GM12878 (cell line): ENCODE data around the gene MPZL1. TPM values are rescaled to one million over a fixed set of nuclear protein-coding genes. Genes with fewer than 3 reads are reported as not detected.

Experiments
- ATAC-seq: fragments of 200-7000 bp; cut with Tn5 transposase; 3 replicates; pipeline ENCODE4 v1.9.1; 2020; ENCODE audit warnings: mild to moderate bottlenecking, moderate library complexity
- BruUV-seq: library from RNA; stranded (reverse); fragments of 400-500 nt; replicated peaks from 2 replicates; lab custom pipeline; 2021; lab: Mats Ljungman, UMichigan
- CTCF ChIA-PET: fragments of 300-600 bp; sonication (Branson Sonifier 250); formaldehyde crosslinking; extraction: SDS; loops from one replicate; lab custom pipeline; 2021; ENCODE audit warnings: inconsistent platforms; lab: Yijun Ruan, JAX
- POLR2A ChIA-PET: fragments of 350-600 bp; formaldehyde crosslinking; extraction: SDS; loops from one replicate; lab custom pipeline; 2021; ENCODE audit warnings: inconsistent platforms; lab: Charles Lee
- RAD21 ChIA-PET: fragments of 300-600 bp; sonication (Branson Sonifier 250); formaldehyde crosslinking; loops from one replicate; lab custom pipeline; 2023; ENCODE audit warnings: antibody characterized with exemption; ENCODE audit not compliant: unreplicated experiment; lab: Charles Lee
- SMC1A ChIA-PET: fragments of 300-600 bp; sonication (Branson Sonifier 250); formaldehyde crosslinking; loops from one replicate; lab custom pipeline; 2023; ENCODE audit not compliant: unreplicated experiment, uncharacterized antibody; lab: Charles Lee
- DNase-seq: peaks from one replicate; pipeline ENCODE4 v3.0.0-alpha.2; 2011; ENCODE audit warnings: low read depth, low spot score
- FAIRE-seq: peaks from 3 replicates; lab custom pipeline; 2011; peaks lifted over from hg19 to GRCh38; lab: Jason Lieb, UNC
- H2AFZ ChIP-seq: 2 replicates; pipeline ENCODE4 v1.6.0; 2011; ENCODE audit warnings: low read depth, low read length, control low read depth; ENCODE audit not compliant: control insufficient read depth
- H3K27ac ChIP-seq: 2 replicates; pipeline ENCODE4 v1.5.1; 2011; ENCODE audit warnings: control low read depth; ENCODE audit not compliant: control insufficient read depth, insufficient read depth
- H3K27me3 ChIP-seq, 2 experiments: replicated peaks in 1 of 2; 2 replicates each; pipeline versions ENCODE4 v1.6.0 to v1.6.1; 2011; ENCODE audit warnings: low read length in 1 of 2; ENCODE audit not compliant: control insufficient read depth in 2 of 2, insufficient read depth in 2 of 2
- H3K36me3 ChIP-seq, 2 experiments: 2 replicates each; pipeline ENCODE4 v1.5.1; 2011; ENCODE audit warnings: low read length in 1 of 2; ENCODE audit not compliant: control insufficient read depth in 2 of 2, insufficient read depth in 2 of 2
- H3K4me1 ChIP-seq: 2 replicates; pipeline ENCODE4 v1.6.1; 2011; ENCODE audit warnings: mild to moderate bottlenecking, low read length, moderate library complexity, mixed read lengths; ENCODE audit not compliant: control insufficient read depth, insufficient read depth
- H3K4me2 ChIP-seq: 2 replicates; pipeline ENCODE4 v1.6.0; 2011; ENCODE audit warnings: control low read depth; ENCODE audit not compliant: control insufficient read depth, insufficient read depth
- H3K4me3 ChIP-seq: fragments of 200-600 bp; sonication (generic); 2 replicates; pipeline ENCODE4 v1.5.1; 2016
- H3K79me2 ChIP-seq: 2 replicates; pipeline ENCODE4 v1.6.0; 2011; ENCODE audit warnings: low read length; ENCODE audit not compliant: control insufficient read depth, insufficient read depth
- H3K9ac ChIP-seq: 2 replicates; pipeline ENCODE4 v1.8.0; 2011; ENCODE audit warnings: low read length, control low read depth, mixed read lengths; ENCODE audit not compliant: control insufficient read depth, insufficient read depth
- H3K9me3 ChIP-seq: replicated peaks from 3 replicates; pipeline ENCODE4 v1.5.1; 2011; ENCODE audit warnings: mild to moderate bottlenecking, low read length; ENCODE audit not compliant: control insufficient read depth, insufficient read depth
- H4K20me1 ChIP-seq: 2 replicates; pipeline ENCODE4 v1.6.0; 2011; ENCODE audit not compliant: control insufficient read depth, insufficient read depth
- CHD2 ChIP-seq: IDR thresholded peaks from 2 replicates; pipeline ENCODE4 v1.6.1; 2011; ENCODE audit warnings: low read depth, low read length, improper control_type of control experiment, borderline replicate concordance
- EED ChIP-seq: sonication (generic); IDR thresholded peaks from 2 replicates; pipeline ENCODE4 v1.6.1; 2016; ENCODE audit warnings: antibody characterized with exemption, low read depth
- GATAD2B ChIP-seq: fragments of 450-650 bp; conservative IDR thresholded peaks from 2 replicates; pipeline ENCODE4 v1.6.1; 2017; ENCODE audit warnings: low read depth, mild to moderate bottlenecking, moderate library complexity
- IKZF1 ChIP-seq: fragments of 450-650 bp; conservative IDR thresholded peaks from 2 replicates; pipeline ENCODE4 v1.6.1; 2017; ENCODE audit warnings: antibody characterized with exemption, mild to moderate bottlenecking
- MTA3 ChIP-seq: IDR thresholded peaks from 2 replicates; pipeline ENCODE4 v1.6.1; 2012; ENCODE audit warnings: low read length, inconsistent platforms, borderline replicate concordance
- NFXL1 ChIP-seq: fragments of 450-650 bp; IDR thresholded peaks from 2 replicates; pipeline ENCODE4 v1.6.1; 2017; ENCODE audit warnings: antibody characterized with exemption, mild to moderate bottlenecking, borderline replicate concordance
- PML ChIP-seq: IDR thresholded peaks from 2 replicates; pipeline ENCODE4 v1.6.1; 2012; ENCODE audit warnings: low read length, inconsistent platforms
- POU2F2 ChIP-seq: IDR thresholded peaks from 3 replicates; pipeline ENCODE4 v1.6.1; 2011; ENCODE audit warnings: low read depth, mild to moderate bottlenecking, low read length, borderline replicate concordance
- RBBP5 ChIP-seq: fragments of 200-600 bp; sonication (generic); conservative IDR thresholded peaks from 2 replicates; pipeline ENCODE4 v1.6.1; 2016
- SMAD1 ChIP-seq: fragments of 450-650 bp; IDR thresholded peaks from 2 replicates; pipeline ENCODE4 v1.6.1; 2018; ENCODE audit warnings: mild to moderate bottlenecking, low read depth; ENCODE audit not compliant: partially characterized antibody
- SMAD5 ChIP-seq: IDR thresholded peaks from 2 replicates; pipeline ENCODE4 v1.6.1; 2016; ENCODE audit warnings: antibody characterized with exemption, low read depth
- SMC3 ChIP-seq: IDR thresholded peaks from 2 replicates; pipeline ENCODE4 v1.6.1; 2011; ENCODE audit warnings: low read length, improper control_type of control experiment, borderline replicate concordance
- SUPT20H ChIP-seq: IDR thresholded peaks from 2 replicates; pipeline ENCODE4 v1.6.1; 2011; ENCODE audit warnings: low read depth, mild to moderate bottlenecking, low read length, moderate library complexity, borderline replicate concordance; ENCODE audit not compliant: control insufficient read depth
- TCF3 ChIP-seq: IDR thresholded peaks from 2 replicates; pipeline ENCODE4 v1.6.1; 2012; ENCODE audit warnings: low read depth, mild to moderate bottlenecking, low read length, borderline replicate concordance; ENCODE audit not compliant: insufficient read depth
- TCF7 ChIP-seq: IDR thresholded peaks from 2 replicates; pipeline ENCODE4 v1.6.1; 2014; ENCODE audit warnings: antibody characterized with exemption, borderline replicate concordance
- YY1 ChIP-seq: IDR thresholded peaks from 2 replicates; pipeline ENCODE4 v1.6.1; 2011; ENCODE audit warnings: low read depth, mild to moderate bottlenecking, low read length
- in situ Hi-C: fragments of 300-500 bp; cut with MboI; formaldehyde crosslinking; loops from 9 replicates; pipeline ENCODE4 v1.14.3; 2018; ENCODE audit warnings: mixed read lengths
- intact Hi-C: fragments of 100-400 bp; cut with micrococcal nuclease; formaldehyde crosslinking; loops from one replicate; pipeline ENCODE4 v1.14.2; 2022; ENCODE audit not compliant: unreplicated experiment
- polyA plus RNA-seq, 11 experiments: library from polyadenylated mRNA; depleted of rRNA in 4 of 11; unstranded in 6 of 11; stranded (reverse) in 5 of 11; fragments of >200 nt; fragmentation: Nextera tagmentation in 4 of 11; fragmentation: Illumina TruSeq in 1 of 11; extraction: Ambion mirVana in 4 of 11; extraction: Trizol in 1 of 11; gene quantifications; 1 replicate in 1 of 11; 2 replicates in 10 of 11; pipeline versions ENCODE4 v1.2.1 to v1.2.3, GENCODE V29; 2011 to 2016; ENCODE audit warnings: inconsistent platforms in 2 of 11, missing spikeins in 2 of 11, low read depth in 1 of 11
- total RNA-seq, 4 experiments: library from RNA; depleted of rRNA in 3 of 4; stranded (reverse); fragments of >200 nt in 3 of 4; fragmentation: Illumina TruSeq in 1 of 4; extraction: Trizol in 1 of 4; gene quantifications; 2 replicates each; pipeline versions ENCODE4 v1.2.1 to v1.2.3, GENCODE V29; 2013 to 2021
- TF ChIP-seq, protein P1 (sequence below): fragments of 450-650 bp; formaldehyde crosslinking; IDR thresholded peaks from 2 replicates; pipeline ENCODE4 v1.4.0; 2022; ENCODE audit warnings: mild to moderate bottlenecking, moderate library complexity
- TF ChIP-seq, protein P2 (sequence below): fragments of 150-350 bp; IDR thresholded peaks from 2 replicates; pipeline ENCODE4 v1.6.1; 2016; ENCODE audit warnings: low read depth, low read length

Gene MPZL1
- total and polyA plus RNA-seq, 10 of the 15 experiments (the other 5 are each of a cell fraction or from before 2014, with no cell fraction given): 9.8 to 60.9 (median 45.9) TPM

DNA sequence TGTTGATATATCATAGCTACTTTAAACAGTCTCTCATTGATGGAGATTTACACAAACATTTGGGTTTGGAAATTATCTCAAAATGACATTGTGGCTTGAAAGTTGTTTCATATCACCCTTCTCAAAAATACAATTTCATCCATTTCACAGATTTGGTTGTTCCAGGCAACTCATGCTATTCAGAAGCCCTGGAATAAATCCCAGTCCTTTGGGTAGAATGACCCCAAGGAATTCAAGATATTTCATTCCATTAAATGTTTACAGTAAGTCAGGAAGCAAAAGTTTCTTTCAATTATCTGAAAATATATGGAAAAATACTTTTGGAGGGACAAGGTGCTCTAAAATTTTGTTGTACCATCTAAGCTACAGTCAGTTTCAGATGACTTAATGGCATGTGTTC, 27.1 kb downstream of the MPZL1 start:
- Histone ChIP-seq H3K27me3 (no peaks in the 10 kb centered on the region), H3K4me1 (peaks cover 17% of the 10 kb centered on the region), H3K4me3 (no peak overlapping the region), H3K9me3 (no peaks in the 10 kb centered on the region), H3K27ac (no peak overlapping the region)
- ChIA-PET CTCF (interaction anchor here (0.9 to 1.0 kb wide), 2 partner anchors 28 to 34 kb away, joined by 3 read pairs; no protein-coding TSS in a partner anchor), POLR2A (interaction anchor here (0.5 to 1.0 kb wide), 2 partner anchors 18 to 28 kb away, joined by 3 to 4 read pairs; no protein-coding TSS in a partner anchor), RAD21 (interaction anchor here (0.5 to 1.6 kb wide), 4 partner anchors 33 to 333 kb away, joined by 3 to 7 read pairs (median 4); no protein-coding TSS in a partner anchor)
- no peak for FAIRE-seq
- ATAC-seq: no peak
- TF ChIP-seq, protein P1, sequence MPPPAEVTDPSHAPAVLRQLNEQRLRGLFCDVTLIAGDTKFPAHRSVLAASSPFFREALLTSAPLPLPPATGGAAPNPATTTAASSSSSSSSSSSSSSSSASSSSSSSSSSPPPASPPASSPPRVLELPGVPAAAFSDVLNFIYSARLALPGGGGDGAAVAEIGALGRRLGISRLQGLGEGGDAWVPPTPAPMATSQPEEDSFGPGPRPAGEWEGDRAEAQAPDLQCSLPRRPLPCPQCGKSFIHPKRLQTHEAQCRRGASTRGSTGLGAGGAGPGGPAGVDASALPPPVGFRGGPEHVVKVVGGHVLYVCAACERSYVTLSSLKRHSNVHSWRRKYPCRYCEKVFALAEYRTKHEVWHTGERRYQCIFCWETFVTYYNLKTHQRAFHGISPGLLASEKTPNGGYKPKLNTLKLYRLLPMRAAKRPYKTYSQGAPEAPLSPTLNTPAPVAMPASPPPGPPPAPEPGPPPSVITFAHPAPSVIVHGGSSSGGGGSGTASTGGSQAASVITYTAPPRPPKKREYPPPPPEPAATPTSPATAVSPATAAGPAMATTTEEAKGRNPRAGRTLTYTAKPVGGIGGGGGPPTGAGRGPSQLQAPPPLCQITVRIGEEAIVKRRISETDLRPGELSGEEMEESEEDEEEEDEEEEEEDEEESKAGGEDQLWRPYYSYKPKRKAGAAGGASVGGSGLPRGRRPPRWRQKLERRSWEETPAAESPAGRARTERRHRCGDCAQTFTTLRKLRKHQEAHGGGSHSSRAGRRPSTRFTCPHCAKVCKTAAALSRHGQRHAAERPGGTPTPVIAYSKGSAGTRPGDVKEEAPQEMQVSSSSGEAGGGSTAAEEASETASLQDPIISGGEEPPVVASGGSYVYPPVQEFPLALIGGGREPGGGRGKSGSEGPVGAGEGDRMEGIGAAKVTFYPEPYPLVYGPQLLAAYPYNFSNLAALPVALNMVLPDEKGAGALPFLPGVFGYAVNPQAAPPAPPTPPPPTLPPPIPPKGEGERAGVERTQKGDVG: no peak
- TF ChIP-seq IKZF1 (no peak), YY1 (no peak), EED (no peak), NFXL1 (no peak), SMAD5 (no peak), GATAD2B (no peak), RBBP5 (no peak), SMAD1 (no peak), TCF7 (no peak), POU2F2 (no peak), MTA3 (no peak), CHD2 (no peak), PML (no peak), SMC3 (no peak), TCF3 (no peak), SUPT20H (no peak)
- TF ChIP-seq, protein P2, sequence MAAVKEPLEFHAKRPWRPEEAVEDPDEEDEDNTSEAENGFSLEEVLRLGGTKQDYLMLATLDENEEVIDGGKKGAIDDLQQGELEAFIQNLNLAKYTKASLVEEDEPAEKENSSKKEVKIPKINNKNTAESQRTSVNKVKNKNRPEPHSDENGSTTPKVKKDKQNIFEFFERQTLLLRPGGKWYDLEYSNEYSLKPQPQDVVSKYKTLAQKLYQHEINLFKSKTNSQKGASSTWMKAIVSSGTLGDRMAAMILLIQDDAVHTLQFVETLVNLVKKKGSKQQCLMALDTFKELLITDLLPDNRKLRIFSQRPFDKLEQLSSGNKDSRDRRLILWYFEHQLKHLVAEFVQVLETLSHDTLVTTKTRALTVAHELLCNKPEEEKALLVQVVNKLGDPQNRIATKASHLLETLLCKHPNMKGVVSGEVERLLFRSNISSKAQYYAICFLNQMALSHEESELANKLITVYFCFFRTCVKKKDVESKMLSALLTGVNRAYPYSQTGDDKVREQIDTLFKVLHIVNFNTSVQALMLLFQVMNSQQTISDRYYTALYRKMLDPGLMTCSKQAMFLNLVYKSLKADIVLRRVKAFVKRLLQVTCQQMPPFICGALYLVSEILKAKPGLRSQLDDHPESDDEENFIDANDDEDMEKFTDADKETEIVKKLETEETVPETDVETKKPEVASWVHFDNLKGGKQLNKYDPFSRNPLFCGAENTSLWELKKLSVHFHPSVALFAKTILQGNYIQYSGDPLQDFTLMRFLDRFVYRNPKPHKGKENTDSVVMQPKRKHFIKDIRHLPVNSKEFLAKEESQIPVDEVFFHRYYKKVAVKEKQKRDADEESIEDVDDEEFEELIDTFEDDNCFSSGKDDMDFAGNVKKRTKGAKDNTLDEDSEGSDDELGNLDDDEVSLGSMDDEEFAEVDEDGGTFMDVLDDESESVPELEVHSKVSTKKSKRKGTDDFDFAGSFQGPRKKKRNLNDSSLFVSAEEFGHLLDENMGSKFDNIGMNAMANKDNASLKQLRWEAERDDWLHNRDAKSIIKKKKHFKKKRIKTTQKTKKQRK: no peak
- TF ChIP-seq, all 136 proteins: peak for 0
- Histone ChIP-seq H4K20me1 (no peaks in the 10 kb centered on the region), H3K9ac (no peak overlapping the region), H3K4me2 (no peak overlapping the region), H2AFZ (no peak overlapping the region), H3K79me2 (peaks cover 53% of the 10 kb centered on the region), H3K36me3 (0 out of 4 replicates have a peak, but pooled peaks cover 0 to 3% of the 10 kb centered on the region in 2 experiments)
- no peak for DNase-seq
- BruUV-seq: no TSS peak
- intact Hi-C loops: no loop called here
- SMC1A ChIA-PET: interaction anchor here (0.6 to 2.2 kb wide), 7 partner anchors 24 to 274 kb away, joined by 3 to 8 read pairs (median 3); no protein-coding TSS in a partner anchor
- in situ Hi-C loops: no loop called here
